ENCODE results near the gene CAP2. TPM values are rescaled to one million over a fixed set of nuclear protein-coding genes. Genes with fewer than 3 reads are reported as not detected.

Gene CAP2
- 10 to 100 TPM in 1 of 7 donors, 1 to 10 TPM in 6; 2.0 to 16.6 (median 4.5) TPM for total RNA-seq
- 10 to 100 TPM in 1 of 2 donors, 1 to 10 TPM in 1; 5.0 to 21.7 TPM for polyA plus RNA-seq
- long read RNA-seq, donor 1, transcript CAP2-201 (13 exons, 3,316 nt): major isoform, 9 of 15 reads
- long read RNA-seq, donor 1, partial matches to known transcripts: 1 of 15 reads
- long read RNA-seq, donor 1, other reads (novel, unspliced or antisense): 4 of 15 reads
- long read RNA-seq, donor 2, partial matches to known transcripts: 0 of 1 reads
- long read RNA-seq, donor 2, other reads (novel, unspliced or antisense): 0 of 1 reads
- long read RNA-seq, donor 3, transcript CAP2-201 (13 exons, 3,316 nt): major isoform, 12 of 17 reads
- long read RNA-seq, donor 3, partial matches to known transcripts: 1 of 17 reads
- long read RNA-seq, donor 3, other reads (novel, unspliced or antisense): 4 of 17 reads

- WGBS, 3 donors: 1 to 2% (median 1%) methylated on average over 38 to 42 of the region's 42 CpGs
- no peaks in the 10 kb centered on the region for H3K4me1 ChIP-seq (ENCODE audit: insufficient read depth)
- peak within 1 kb of the TSS; percentile 75 for H3K4me3 ChIP-seq
- TF ChIP-seq CTCF (IDR thresholded peaks at IDR 0.05): no peak
- no peaks in the 10 kb centered on the region for H3K27me3 ChIP-seq
- H3K27ac ChIP-seq: peak within 1 kb of the TSS; percentile 46 to 50
- DNase-seq: peak; percentile 27 to 54 (median 47)
- H3K9me3 ChIP-seq: no peaks in the 10 kb centered on the region
- no peaks in the 10 kb centered on the region for H3K36me3 ChIP-seq
- intact Hi-C loops (cut with DNase I): loop anchor here in 1 of 4 donors (10.0 kb wide), 1 partner anchor 108 kb away; the partner anchor contains the start of gene RBM24
Measured at GRCh38 chr6:17392978-17393891, at the start of gene CAP2. Gene CAP2 (plus strand): TSS chr6:17393595. CDS start chr6:17421556, 27,961 bp downstream.

GRCh38 chr6:17347012-17347411 lies 46.4 kb upstream of the CAP2 start:
- WGBS, 3 donors: 22 to 55% (median 37%) methylated on average over 2 of the region's 2 CpGs
- DNase-seq: no peak
- no peaks in the 10 kb centered on the region for H3K36me3 ChIP-seq
- intact Hi-C loops (cut with DNase I): no loop called here
- no peak overlapping the region for H3K27ac ChIP-seq
- no peak overlapping the region for H3K4me3 ChIP-seq
- H3K4me1 ChIP-seq (ENCODE audit: insufficient read depth): no peaks in the 10 kb centered on the region
- H3K27me3 ChIP-seq: no peaks in the 10 kb centered on the region
- no peaks in the 10 kb centered on the region for H3K9me3 ChIP-seq
- TF ChIP-seq EP300 (IDR thresholded peaks at IDR 0.05) (no peak), CTCF (IDR thresholded peaks at IDR 0.05) (no peak), POLR2A (IDR thresholded peaks at IDR 0.05) (no peak)

- H3K4me3 ChIP-seq: no peak overlapping the region
- DNase-seq: no peak
- 79 to 85% (median 80%) methylated on average over 2 of the region's 2 CpGs for WGBS, 3 donors
- H3K27me3 ChIP-seq: no peaks in the 10 kb centered on the region
- H3K9me3 ChIP-seq: no peaks in the 10 kb centered on the region
- no peaks in the 10 kb centered on the region for H3K36me3 ChIP-seq
- intact Hi-C loops (cut with DNase I): no loop called here
- H3K27ac ChIP-seq: no peak overlapping the region
- no peak for TF ChIP-seq EP300 (IDR thresholded peaks at IDR 0.05)
- TF ChIP-seq CTCF (IDR thresholded peaks at IDR 0.05): no peak
- no peaks in the 10 kb centered on the region for H3K4me1 ChIP-seq (ENCODE audit: insufficient read depth)
Measured at GRCh38 chr6:17349427-17349826, 44.0 kb upstream of the CAP2 start.

- TF ChIP-seq CTCF (IDR thresholded peaks at IDR 0.05) (no peak), EP300 (IDR thresholded peaks at IDR 0.05) (no peak), POLR2A (IDR thresholded peaks at IDR 0.05) (no peak)
Measured at GRCh38 chr6:17352302-17352701, 41.1 kb upstream of the CAP2 start.

More at GRCh38 chr6:17352302-17352701, 41.1 kb upstream of the CAP2 start:
- Histone ChIP-seq H3K9me3 (no peaks in the 10 kb centered on the region), H3K27me3 (no peaks in the 10 kb centered on the region), H3K4me1 (ENCODE audit: insufficient read depth) (no peaks in the 10 kb centered on the region), H3K4me3 (no peak overlapping the region), H3K36me3 (no peaks in the 10 kb centered on the region), H3K27ac (no peak overlapping the region)
- intact Hi-C loops (cut with DNase I): no loop called here
- DNase-seq: no peak
